ENCODE measurements around the gene C4orf51. TPM values are rescaled to one million over a fixed set of nuclear protein-coding genes. Genes with fewer than 3 reads are reported as not detected.
A peak's percentile ranks its signal among the peaks of the same experiment; 100 is the strongest.

Gene C4orf51
- total RNA-seq, 1 donor from 2014 or later, result not detected

- TF ChIP-seq CTCF (IDR thresholded peaks at IDR 0.05; ENCODE audit: unreplicated experiment), result no peak
- H3K9me3 Mint-ChIP-seq, result peaks cover 12% of the 10 kb centered on the region
- H3K4me3 Mint-ChIP-seq, result no peak overlapping the region
- no peaks in the 10 kb centered on the region for H3K27me3 Mint-ChIP-seq (ENCODE audit: low read depth)
- no peak overlapping the region for H3K27ac Mint-ChIP-seq
- no peak for DNase-seq (ENCODE audit: low spot score in 2 of 2, unreplicated experiment in 2 of 2)
- H3K36me3 Mint-ChIP-seq, result no peaks in the 10 kb centered on the region
- peaks cover 23% of the 10 kb centered on the region for H3K4me1 Mint-ChIP-seq
Measured at GRCh38 chr4:145722561-145722960, 42.6 kb downstream of the C4orf51 start.

- DNase-seq (ENCODE audit: low spot score in 2 of 2, unreplicated experiment in 2 of 2), result no peak
- no peak overlapping the region for H3K4me3 Mint-ChIP-seq
Measured at GRCh38 chr4:145723336-145723735, 43.4 kb downstream of the C4orf51 start.

GRCh38 chr4:145730026-145730425 is 50.1 kb downstream of the C4orf51 start:
- no peak for TF ChIP-seq CTCF (IDR thresholded peaks at IDR 0.05; ENCODE audit: unreplicated experiment)
- peaks cover 30% of the 10 kb centered on the region for H3K4me1 Mint-ChIP-seq
- no peak for DNase-seq (ENCODE audit: low spot score in 2 of 2, unreplicated experiment in 2 of 2)
- no peaks in the 10 kb centered on the region for H3K9me3 Mint-ChIP-seq
- no peaks in the 10 kb centered on the region for H3K36me3 Mint-ChIP-seq
- peak overlapping the region; percentile 22 for H3K27ac Mint-ChIP-seq
- H3K27me3 Mint-ChIP-seq (ENCODE audit: low read depth), result no peaks in the 10 kb centered on the region
- no peak overlapping the region for H3K4me3 Mint-ChIP-seq

More at GRCh38 chr4:145723336-145723735, 43.4 kb downstream of the C4orf51 start:
- Mint-ChIP-seq H3K9me3 (peaks cover 12% of the 10 kb centered on the region), H3K36me3 (no peaks in the 10 kb centered on the region), H3K4me1 (peaks cover 17% of the 10 kb centered on the region), H3K27ac (no peak overlapping the region), H3K27me3 (ENCODE audit: low read depth) (no peaks in the 10 kb centered on the region)
- no peak for TF ChIP-seq CTCF (IDR thresholded peaks at IDR 0.05; ENCODE audit: unreplicated experiment)

- peak overlapping the region; percentile 55 for H3K27ac Mint-ChIP-seq
- peaks cover 39% of the 10 kb centered on the region for H3K4me1 Mint-ChIP-seq
- H3K36me3 Mint-ChIP-seq, result no peaks in the 10 kb centered on the region
- DNase-seq (ENCODE audit: low spot score in 2 of 2, unreplicated experiment in 2 of 2), result no peak
- H3K27me3 Mint-ChIP-seq (ENCODE audit: low read depth), result no peaks in the 10 kb centered on the region
- no peak overlapping the region for H3K4me3 Mint-ChIP-seq
- H3K9me3 Mint-ChIP-seq, result no peaks in the 10 kb centered on the region
- TF ChIP-seq CTCF (IDR thresholded peaks at IDR 0.05; ENCODE audit: unreplicated experiment), result no peak
Measured at GRCh38 chr4:145731028-145731427, 51.1 kb downstream of the C4orf51 start.

- H3K36me3 Mint-ChIP-seq, result no peaks in the 10 kb centered on the region
- no peak for DNase-seq (ENCODE audit: low spot score in 2 of 2, unreplicated experiment in 2 of 2)
- no peaks in the 10 kb centered on the region for H3K9me3 Mint-ChIP-seq
- peaks cover 43% of the 10 kb centered on the region for H3K4me1 Mint-ChIP-seq
- no peaks in the 10 kb centered on the region for H3K27me3 Mint-ChIP-seq (ENCODE audit: low read depth)
- peak overlapping the region; percentile 67 for H3K4me3 Mint-ChIP-seq
- peak overlapping the region; percentile 100 for H3K27ac Mint-ChIP-seq
- TF ChIP-seq CTCF (IDR thresholded peaks at IDR 0.05; ENCODE audit: unreplicated experiment), result no peak
Measured at GRCh38 chr4:145732001-145732815, 52.3 kb downstream of the C4orf51 start.

Measured in mesothelial cell of epicardium (in vitro differentiated cells).